NCI-H748 treated with DMSO at 0.1 percent for 48 hours (cell line): Measurements from ENCODE around the gene LY9.
A peak's percentile ranks its signal among the peaks of the same experiment; 100 is the strongest.

Experiments
- DNase-seq: peaks from one replicate; lab custom pipeline; 2025; lab: John Stamatoyannopoulos, UW

Gene LY9

GRCh38 chr1:160801836-160802580 lies 6.0 kb downstream of the LY9 start:
- no peak for DNase-seq

GRCh38 chr1:160806109-160806665 lies 10.2 kb downstream of the LY9 start:
- no peak for DNase-seq

GRCh38 chr1:160806784-160807183 lies 10.8 kb downstream of the LY9 start:
- no peak for DNase-seq

GRCh38 chr1:160807247-160807646 lies 11.3 kb downstream of the LY9 start:
- DNase-seq, result no peak

GRCh38 chr1:160807738-160808137 lies 11.8 kb downstream of the LY9 start:
- DNase-seq, result no peak

GRCh38 chr1:160808289-160808688 lies 12.3 kb downstream of the LY9 start:
- no peak for DNase-seq

GRCh38 chr1:160810486-160810885 lies 14.5 kb downstream of the LY9 start:
- DNase-seq, result no peak

GRCh38 chr1:160811147-160811546 lies 15.2 kb downstream of the LY9 start:
- no peak for DNase-seq

- no peak for DNase-seq
Measured at GRCh38 chr1:160813215-160813614, 17.2 kb downstream of the LY9 start.

GRCh38 chr1:160814316-160814715 lies 18.3 kb downstream of the LY9 start:
- no peak for DNase-seq

GRCh38 chr1:160814856-160815255 lies 18.9 kb downstream of the LY9 start:
- no peak for DNase-seq

GRCh38 chr1:160818207-160818937 lies 22.4 kb downstream of the LY9 start:
- no peak for DNase-seq

- DNase-seq, result no peak
Measured at GRCh38 chr1:160819186-160819585, 23.2 kb downstream of the LY9 start.

- DNase-seq, result no peak
Measured at GRCh38 chr1:160821627-160822026, 25.7 kb downstream of the LY9 start.

- DNase-seq, result no peak
Measured at GRCh38 chr1:160823296-160823695, 27.3 kb downstream of the LY9 start.

- no peak for DNase-seq
Measured at GRCh38 chr1:160826546-160826945, 30.6 kb downstream of the LY9 start.

GRCh38 chr1:160827418-160827817 lies 31.4 kb downstream of the LY9 start:
- no peak for DNase-seq

GRCh38 chr1:160829766-160830165 lies 33.8 kb downstream of the LY9 start:
- DNase-seq, result no peak

- DNase-seq, result no peak
Measured at GRCh38 chr1:160830321-160831153, 34.6 kb downstream of the LY9 start.

- DNase-seq, result peak; percentile 8
Measured at GRCh38 chr1:160834945-160835565, 39.1 kb downstream of the LY9 start.

GRCh38 chr1:160835751-160836150 lies 39.8 kb downstream of the LY9 start:
- no peak for DNase-seq

GRCh38 chr1:160836561-160836960 lies 40.6 kb downstream of the LY9 start:
- DNase-seq, result no peak
